ENCODE data around the gene HHATL.

Gene HHATL

DNA sequence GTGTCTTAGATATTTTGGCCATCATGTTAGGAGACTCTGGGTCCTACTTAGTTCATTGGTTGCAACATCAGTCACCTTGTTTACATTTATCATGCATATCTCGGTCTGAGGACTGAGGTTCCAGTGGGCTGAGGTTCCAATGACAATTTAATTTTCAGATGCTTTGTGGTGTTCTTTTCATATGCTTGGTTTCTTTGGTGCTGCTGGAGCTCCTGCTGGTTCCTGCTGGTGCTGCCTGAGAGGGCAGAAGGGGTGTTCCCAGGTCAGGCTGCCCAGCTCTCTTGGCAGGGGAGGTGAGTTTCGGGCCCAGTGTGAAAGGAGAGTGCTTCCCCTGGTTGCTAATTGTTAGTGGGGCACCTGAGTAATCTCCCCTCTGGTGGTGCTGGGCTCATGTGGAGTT lies 24.2 kb downstream of the HHATL start:
- no peak for DNase-seq (ENCODE audit: low read depth)
- TF ChIP-seq, protein P1, sequence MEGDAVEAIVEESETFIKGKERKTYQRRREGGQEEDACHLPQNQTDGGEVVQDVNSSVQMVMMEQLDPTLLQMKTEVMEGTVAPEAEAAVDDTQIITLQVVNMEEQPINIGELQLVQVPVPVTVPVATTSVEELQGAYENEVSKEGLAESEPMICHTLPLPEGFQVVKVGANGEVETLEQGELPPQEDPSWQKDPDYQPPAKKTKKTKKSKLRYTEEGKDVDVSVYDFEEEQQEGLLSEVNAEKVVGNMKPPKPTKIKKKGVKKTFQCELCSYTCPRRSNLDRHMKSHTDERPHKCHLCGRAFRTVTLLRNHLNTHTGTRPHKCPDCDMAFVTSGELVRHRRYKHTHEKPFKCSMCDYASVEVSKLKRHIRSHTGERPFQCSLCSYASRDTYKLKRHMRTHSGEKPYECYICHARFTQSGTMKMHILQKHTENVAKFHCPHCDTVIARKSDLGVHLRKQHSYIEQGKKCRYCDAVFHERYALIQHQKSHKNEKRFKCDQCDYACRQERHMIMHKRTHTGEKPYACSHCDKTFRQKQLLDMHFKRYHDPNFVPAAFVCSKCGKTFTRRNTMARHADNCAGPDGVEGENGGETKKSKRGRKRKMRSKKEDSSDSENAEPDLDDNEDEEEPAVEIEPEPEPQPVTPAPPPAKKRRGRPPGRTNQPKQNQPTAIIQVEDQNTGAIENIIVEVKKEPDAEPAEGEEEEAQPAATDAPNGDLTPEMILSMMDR (IDR thresholded peaks at IDR 0.05; ENCODE audit: control insufficient read depth, insufficient read depth, low read depth, low read length, missing control alignments): no peak
- no peak overlapping the region for H3K4me3 ChIP-seq (ENCODE audit: control insufficient read depth, low read depth, low read length)

DNA sequence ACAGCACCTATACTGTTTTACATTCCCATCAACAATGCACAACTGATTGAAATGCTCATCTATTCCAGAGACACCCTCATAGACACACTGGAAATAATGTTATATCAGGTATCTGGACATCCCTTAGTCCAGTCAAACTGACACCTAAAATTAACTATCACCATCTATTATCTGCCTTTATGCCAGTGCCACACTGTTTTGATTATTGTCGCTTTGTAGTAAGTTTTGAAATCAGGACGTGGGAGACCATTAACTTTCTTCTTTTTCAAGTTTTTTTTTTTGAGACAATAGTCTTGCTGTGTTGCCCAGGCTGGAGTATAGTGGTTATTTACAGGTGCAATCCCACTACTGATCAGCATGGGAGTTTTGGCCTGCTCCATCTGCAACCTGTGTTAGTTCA lies 26.7 kb downstream of the HHATL start:
- H3K4me3 ChIP-seq (ENCODE audit: control insufficient read depth, low read depth, low read length): no peak overlapping the region
- TF ChIP-seq, protein P1 (IDR thresholded peaks at IDR 0.05; ENCODE audit: control insufficient read depth, insufficient read depth, low read depth, low read length, missing control alignments): no peak
- DNase-seq (ENCODE audit: low read depth): no peak

DNA sequence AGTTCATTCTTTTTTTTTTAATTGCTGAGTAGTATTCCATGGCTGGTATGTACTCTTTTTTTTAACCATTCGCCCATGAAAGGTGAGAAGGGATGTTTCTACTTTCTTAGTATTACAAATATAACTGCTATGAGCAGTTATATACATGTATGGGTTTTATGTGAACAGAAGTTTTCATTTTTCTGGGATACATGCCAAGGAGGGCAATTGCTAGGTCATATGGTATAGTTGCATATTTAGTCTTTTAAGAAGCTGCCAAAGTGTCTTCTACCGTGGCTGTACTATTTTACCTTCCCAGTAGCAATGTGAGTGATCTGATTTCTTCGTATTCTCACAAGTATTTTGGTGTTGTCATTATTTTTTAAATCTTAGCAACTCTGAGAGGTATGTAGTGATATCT lies 28.5 kb downstream of the HHATL start:
- no peak overlapping the region for H3K4me3 ChIP-seq (ENCODE audit: control insufficient read depth, low read depth, low read length)
- TF ChIP-seq, protein P1 (IDR thresholded peaks at IDR 0.05; ENCODE audit: control insufficient read depth, insufficient read depth, low read depth, low read length, missing control alignments): no peak

DNA sequence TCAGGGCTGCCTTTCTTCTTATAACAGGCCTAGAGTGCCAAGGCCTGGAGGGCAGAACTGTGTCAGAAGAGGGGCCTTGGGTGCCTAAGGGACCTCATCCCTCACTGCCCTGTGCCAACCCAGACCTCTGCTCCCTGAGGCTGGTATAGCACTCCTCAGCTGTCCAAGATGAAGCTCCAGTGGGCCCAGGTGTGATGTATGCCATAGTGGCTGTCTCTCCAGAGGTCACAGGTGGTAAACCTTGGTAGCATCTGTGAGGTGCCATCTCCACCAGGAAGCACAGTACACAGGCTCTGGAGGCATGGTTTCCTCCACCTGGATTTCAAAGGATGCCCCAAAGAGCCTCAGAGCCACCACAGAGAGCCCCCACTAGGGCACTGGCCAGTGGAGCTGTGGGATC lies 29.5 kb downstream of the HHATL start:
- TF ChIP-seq, protein P1 (IDR thresholded peaks at IDR 0.05; ENCODE audit: control insufficient read depth, insufficient read depth, low read depth, low read length, missing control alignments): no peak
- no peak for DNase-seq (ENCODE audit: low read depth)
- no peak overlapping the region for H3K4me3 ChIP-seq (ENCODE audit: control insufficient read depth, low read depth, low read length)

More for the DNA sequence above, 28.5 kb downstream of the HHATL start:
- no peak for DNase-seq (ENCODE audit: low read depth)

DNA sequence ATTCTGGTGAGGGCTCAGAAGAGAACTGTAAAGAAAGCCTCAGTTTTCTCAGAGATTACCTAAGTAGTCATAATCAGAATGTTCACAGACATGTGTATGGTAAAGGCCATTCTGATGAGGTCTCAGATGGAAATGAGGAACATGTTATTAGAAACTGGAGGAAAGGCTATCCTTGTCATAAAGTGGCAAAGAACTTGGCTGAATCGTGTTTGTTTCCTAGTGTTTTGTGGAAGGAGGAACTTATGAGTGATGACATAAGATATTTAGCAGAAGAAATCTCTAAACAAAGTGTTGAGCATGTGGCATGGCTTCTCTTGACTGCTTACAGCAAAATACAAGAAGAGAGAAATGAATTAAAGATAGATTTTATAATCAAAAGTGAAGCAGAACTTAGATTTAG lies 30.1 kb downstream of the HHATL start:
- no peak for DNase-seq (ENCODE audit: low read depth)
- TF ChIP-seq, protein P1 (IDR thresholded peaks at IDR 0.05; ENCODE audit: control insufficient read depth, insufficient read depth, low read depth, low read length, missing control alignments): no peak

DNA sequence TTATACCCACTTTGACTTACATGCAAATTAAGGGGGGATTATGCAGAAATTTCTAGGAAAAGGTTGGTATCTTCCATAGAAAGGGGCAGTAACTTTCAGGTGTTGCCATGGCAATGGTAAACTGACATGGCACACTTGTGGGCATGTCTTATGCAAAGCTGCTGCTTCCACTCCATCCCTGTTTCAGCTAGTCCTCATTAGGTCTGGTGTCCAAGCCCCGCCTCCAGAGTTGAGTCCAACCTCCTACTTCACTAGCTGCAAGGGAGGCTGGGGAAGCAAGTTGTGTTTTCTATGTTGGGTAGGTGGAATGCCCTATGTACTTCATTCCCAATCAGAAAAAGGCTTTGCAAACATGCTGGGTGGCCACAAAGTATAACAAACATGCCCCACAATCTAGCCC lies 31.9 kb downstream of the HHATL start:
- DNase-seq (ENCODE audit: low read depth): no peak
- TF ChIP-seq, protein P1 (IDR thresholded peaks at IDR 0.05; ENCODE audit: control insufficient read depth, insufficient read depth, low read depth, low read length, missing control alignments): no peak

More for the DNA sequence above, 30.1 kb downstream of the HHATL start:
- no peak overlapping the region for H3K4me3 ChIP-seq (ENCODE audit: control insufficient read depth, low read depth, low read length)

DNA sequence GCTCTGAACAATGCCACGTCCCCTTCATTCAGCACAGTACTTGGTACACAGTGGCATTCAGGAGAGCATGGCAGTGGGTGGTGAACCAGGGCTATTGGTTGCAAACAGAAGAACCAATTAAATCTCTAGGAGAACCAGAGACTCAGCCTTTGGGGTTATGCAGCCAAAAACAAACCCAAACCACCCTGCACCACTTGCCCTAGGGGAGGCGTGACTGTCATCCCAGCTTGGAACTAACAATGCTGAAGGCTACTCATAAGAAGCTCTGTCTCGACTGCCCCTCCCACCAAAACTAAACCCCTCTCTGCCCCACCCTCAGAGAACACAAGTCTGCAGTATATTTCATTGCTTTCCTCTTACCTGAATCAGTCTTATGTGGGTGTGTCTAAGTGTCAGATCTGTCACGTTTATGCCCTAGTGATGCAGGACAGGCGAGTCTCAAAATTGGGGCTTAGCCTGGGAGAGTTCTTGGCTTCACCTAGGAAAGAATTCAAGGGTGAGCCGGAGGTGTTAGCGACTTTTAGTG lies 32.5 kb downstream of the HHATL start:
- no peak overlapping the region for H3K4me3 ChIP-seq (ENCODE audit: control insufficient read depth, low read depth, low read length)
- TF ChIP-seq, protein P1 (IDR thresholded peaks at IDR 0.05; ENCODE audit: control insufficient read depth, insufficient read depth, low read depth, low read length, missing control alignments): no peak
- no peak for DNase-seq (ENCODE audit: low read depth)

More for the DNA sequence above, 31.9 kb downstream of the HHATL start:
- no peak overlapping the region for H3K4me3 ChIP-seq (ENCODE audit: control insufficient read depth, low read depth, low read length)

All from AG09309 (cell line).